SK-N-SH treated with all-trans-retinoic acid at 6 μM for 48 hours (cell line): ENCODE measurements around the gene TMEM135.
A peak's percentile ranks its signal among the peaks of the same experiment; 100 is the strongest.

ENCODE experiments used
- ATAC-seq: fragments of 200-7000 bp; cut with Tn5 transposase; 3 replicates; pipeline ENCODE4 v1.9.1; 2020; ENCODE audit warnings: mild to moderate bottlenecking, moderate library complexity
- ARNTL ChIP-seq: fragments of 450-650 bp; formaldehyde crosslinking; IDR thresholded peaks from 2 replicates; pipeline ENCODE4 v1.5.0; 2020; ENCODE audit warnings: low read depth, mild to moderate bottlenecking, moderate library complexity, borderline replicate concordance
- BACH2 ChIP-seq: fragments of 250-450 bp; sonication (Bioruptor Pico); IDR thresholded peaks from 2 replicates; pipeline ENCODE4 v1.9.0; 2021; ENCODE audit warnings: mild to moderate bottlenecking, borderline replicate concordance
- CSDC2 ChIP-seq: fragments of 250-450 bp; sonication (Bioruptor Pico); IDR thresholded peaks from 2 replicates; pipeline ENCODE4 v1.5.0; 2020; ENCODE audit warnings: mild to moderate bottlenecking, moderate library complexity
- ESRRG ChIP-seq: fragments of 250-450 bp; sonication (Bioruptor Pico); IDR thresholded peaks from 2 replicates; pipeline ENCODE4 v1.6.1; 2021; ENCODE audit warnings: mild to moderate bottlenecking
- GLIS3 ChIP-seq: fragments of 250-450 bp; sonication (Bioruptor Pico); IDR thresholded peaks from 2 replicates; pipeline ENCODE4 v1.5.0; 2020; ENCODE audit warnings: mild to moderate bottlenecking, moderate library complexity
- OSR1 ChIP-seq: fragments of 250-450 bp; sonication (Bioruptor Pico); IDR thresholded peaks from 2 replicates; pipeline ENCODE4 v1.8.0; 2022; ENCODE audit warnings: moderate library complexity, mild to moderate bottlenecking, inconsistent platforms
- RARB ChIP-seq: fragments of 250-450 bp; sonication (Bioruptor Pico); IDR thresholded peaks from 2 replicates; pipeline ENCODE4 v1.8.0; 2021; ENCODE audit warnings: mild to moderate bottlenecking, moderate library complexity
- SNAI2 ChIP-seq: fragments of 250-450 bp; sonication (Bioruptor Pico); IDR thresholded peaks from 2 replicates; pipeline ENCODE4 v1.5.0; 2020; ENCODE audit warnings: mild to moderate bottlenecking, moderate library complexity
- TCF4 ChIP-seq: fragments of 250-450 bp; sonication (Bioruptor Pico); IDR thresholded peaks from 2 replicates; pipeline ENCODE4 v1.8.0; 2021; ENCODE audit warnings: mild to moderate bottlenecking, moderate library complexity, borderline replicate concordance
- TOX ChIP-seq: fragments of 250-450 bp; sonication (Bioruptor Pico); IDR thresholded peaks from 2 replicates; pipeline ENCODE4 v1.8.0; 2021; ENCODE audit warnings: mild to moderate bottlenecking, moderate library complexity, borderline replicate concordance
- ZC3H10 ChIP-seq: fragments of 250-450 bp; sonication (Bioruptor Pico); IDR thresholded peaks from 2 replicates; pipeline ENCODE4 v1.5.1; 2021; ENCODE audit warnings: mild to moderate bottlenecking, moderate library complexity
- ZFP3 ChIP-seq: fragments of 250-450 bp; sonication (Bioruptor Pico); IDR thresholded peaks from 2 replicates; pipeline ENCODE4 v1.5.0; 2020; ENCODE audit warnings: mild to moderate bottlenecking, moderate library complexity
- ZFP30 ChIP-seq: fragments of 450-650 bp; formaldehyde crosslinking; IDR thresholded peaks from 2 replicates; pipeline ENCODE4 v1.5.0; 2022; ENCODE audit warnings: mild to moderate bottlenecking, moderate library complexity
- ZNF565 ChIP-seq: fragments of 450-650 bp; formaldehyde crosslinking; conservative IDR thresholded peaks from 2 replicates; pipeline ENCODE4 v1.5.0; 2020; ENCODE audit warnings: low read depth, mild to moderate bottlenecking, moderate library complexity
- ZNF70 ChIP-seq: fragments of 450-650 bp; formaldehyde crosslinking; IDR thresholded peaks from 2 replicates; pipeline ENCODE4 v1.5.0; 2020; ENCODE audit warnings: mild to moderate bottlenecking, moderate library complexity
- ZNF8 ChIP-seq: fragments of 450-650 bp; formaldehyde crosslinking; IDR thresholded peaks from 2 replicates; pipeline ENCODE4 v1.5.0; 2020; ENCODE audit warnings: mild to moderate bottlenecking, moderate library complexity
- TF ChIP-seq, protein P1 (sequence below): fragments of 250-450 bp; sonication (Bioruptor Pico); IDR thresholded peaks from 2 replicates; pipeline ENCODE4 v1.5.1; 2021; ENCODE audit warnings: mild to moderate bottlenecking, moderate library complexity
- TF ChIP-seq, protein P2 (sequence below): fragments of 250-450 bp; sonication (Bioruptor Pico); IDR thresholded peaks from 2 replicates; pipeline ENCODE4 v1.5.1; 2020; ENCODE audit warnings: low read depth, mild to moderate bottlenecking, moderate library complexity
- TF ChIP-seq, protein P3 (sequence below): fragments of 250-450 bp; sonication (Bioruptor Pico); IDR thresholded peaks from 2 replicates; pipeline ENCODE4 v1.8.0; 2020; ENCODE audit warnings: mild to moderate bottlenecking, moderate library complexity, borderline replicate concordance
- TF ChIP-seq, protein P4 (sequence below): fragments of 250-450 bp; sonication (Bioruptor Pico); IDR thresholded peaks from 2 replicates; pipeline ENCODE4 v1.8.0; 2021; ENCODE audit warnings: low read depth, mild to moderate bottlenecking, moderate library complexity, borderline replicate concordance

The TMEM135 gene

DNA sequence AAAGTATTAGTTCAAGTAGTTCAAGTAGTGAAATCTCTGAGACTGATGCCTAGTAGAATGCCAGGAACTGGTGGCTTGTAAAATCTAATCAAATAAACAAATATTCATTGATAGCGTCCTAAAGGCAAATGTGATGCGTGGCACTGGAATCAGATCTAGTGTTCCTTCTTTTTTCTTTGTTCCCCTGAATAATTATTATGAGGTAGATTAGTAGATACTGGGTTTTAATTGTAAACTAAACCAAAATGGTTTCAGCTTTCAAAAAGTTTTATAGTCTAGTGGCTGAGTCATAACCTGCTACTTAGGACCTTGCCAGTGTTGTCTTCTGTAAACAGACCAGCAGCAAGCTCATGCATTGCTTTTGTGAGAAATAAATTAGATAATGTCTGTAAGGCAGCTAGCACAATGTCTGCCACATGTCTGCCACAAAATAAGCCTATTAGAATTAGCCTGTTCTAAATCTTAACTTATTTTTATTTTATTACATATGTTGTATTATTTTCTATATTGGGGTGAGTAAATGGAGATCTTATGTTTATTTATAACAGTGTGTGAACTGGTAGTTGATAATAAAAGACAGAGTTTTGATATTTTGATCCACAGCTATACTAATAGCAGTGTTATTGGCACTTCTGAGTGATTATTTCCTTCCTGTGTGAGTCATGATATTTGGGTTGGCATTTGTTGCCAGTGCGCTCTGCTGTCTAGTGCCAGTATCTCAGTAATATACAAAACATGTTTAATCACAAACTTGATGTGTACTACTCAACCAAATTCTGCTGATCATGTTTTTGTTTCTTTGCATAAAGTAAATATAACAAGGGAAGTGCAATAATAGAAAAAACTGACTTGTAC, 135.7 kb downstream of the TMEM135 start:
- TF ChIP-seq ZFP30 (CRISPR knock-in tag): no peak
- peak; percentile 97 for ATAC-seq

DNA sequence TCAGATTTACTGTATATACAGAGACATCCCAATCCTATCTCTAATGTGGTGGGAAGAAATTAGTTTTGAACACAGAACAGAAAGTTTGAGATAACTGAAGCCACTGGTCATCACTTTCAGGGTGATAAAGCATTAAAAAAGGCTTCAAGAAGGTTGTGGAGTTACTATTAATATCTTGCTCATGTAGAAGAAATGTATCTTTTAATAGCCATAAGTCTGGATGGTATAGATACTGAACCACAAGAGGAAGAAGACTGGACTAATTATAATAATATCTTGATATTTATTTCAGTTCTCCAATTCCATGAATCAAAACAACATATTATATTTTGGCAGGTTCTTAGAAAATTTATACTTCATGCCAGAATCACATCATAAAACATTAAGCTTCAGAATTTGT, 137.1 kb downstream of the TMEM135 start:
- TF ChIP-seq ESRRG (CRISPR knock-in tag): no peak
- TF ChIP-seq, protein P1, sequence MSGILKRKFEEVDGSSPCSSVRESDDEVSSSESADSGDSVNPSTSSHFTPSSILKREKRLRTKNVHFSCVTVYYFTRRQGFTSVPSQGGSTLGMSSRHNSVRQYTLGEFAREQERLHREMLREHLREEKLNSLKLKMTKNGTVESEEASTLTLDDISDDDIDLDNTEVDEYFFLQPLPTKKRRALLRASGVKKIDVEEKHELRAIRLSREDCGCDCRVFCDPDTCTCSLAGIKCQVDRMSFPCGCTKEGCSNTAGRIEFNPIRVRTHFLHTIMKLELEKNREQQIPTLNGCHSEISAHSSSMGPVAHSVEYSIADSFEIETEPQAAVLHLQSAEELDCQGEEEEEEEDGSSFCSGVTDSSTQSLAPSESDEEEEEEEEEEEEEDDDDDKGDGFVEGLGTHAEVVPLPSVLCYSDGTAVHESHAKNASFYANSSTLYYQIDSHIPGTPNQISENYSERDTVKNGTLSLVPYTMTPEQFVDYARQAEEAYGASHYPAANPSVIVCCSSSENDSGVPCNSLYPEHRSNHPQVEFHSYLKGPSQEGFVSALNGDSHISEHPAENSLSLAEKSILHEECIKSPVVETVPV (CRISPR knock-in tag): no peak
- no peak for TF ChIP-seq SNAI2
- TF ChIP-seq, protein P2, sequence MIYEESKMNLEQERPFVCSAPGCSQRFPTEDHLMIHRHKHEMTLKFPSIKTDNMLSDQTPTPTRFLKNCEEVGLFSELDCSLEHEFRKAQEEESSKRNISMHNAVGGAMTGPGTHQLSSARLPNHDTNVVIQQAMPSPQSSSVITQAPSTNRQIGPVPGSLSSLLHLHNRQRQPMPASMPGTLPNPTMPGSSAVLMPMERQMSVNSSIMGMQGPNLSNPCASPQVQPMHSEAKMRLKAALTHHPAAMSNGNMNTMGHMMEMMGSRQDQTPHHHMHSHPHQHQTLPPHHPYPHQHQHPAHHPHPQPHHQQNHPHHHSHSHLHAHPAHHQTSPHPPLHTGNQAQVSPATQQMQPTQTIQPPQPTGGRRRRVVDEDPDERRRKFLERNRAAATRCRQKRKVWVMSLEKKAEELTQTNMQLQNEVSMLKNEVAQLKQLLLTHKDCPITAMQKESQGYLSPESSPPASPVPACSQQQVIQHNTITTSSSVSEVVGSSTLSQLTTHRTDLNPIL (CRISPR knock-in tag): no peak
- no peak for TF ChIP-seq ZNF70
- TF ChIP-seq GLIS3 (CRISPR knock-in tag): no peak
- TF ChIP-seq TOX: no peak
- TF ChIP-seq OSR1 (CRISPR knock-in tag): no peak
- no peak for ATAC-seq

DNA sequence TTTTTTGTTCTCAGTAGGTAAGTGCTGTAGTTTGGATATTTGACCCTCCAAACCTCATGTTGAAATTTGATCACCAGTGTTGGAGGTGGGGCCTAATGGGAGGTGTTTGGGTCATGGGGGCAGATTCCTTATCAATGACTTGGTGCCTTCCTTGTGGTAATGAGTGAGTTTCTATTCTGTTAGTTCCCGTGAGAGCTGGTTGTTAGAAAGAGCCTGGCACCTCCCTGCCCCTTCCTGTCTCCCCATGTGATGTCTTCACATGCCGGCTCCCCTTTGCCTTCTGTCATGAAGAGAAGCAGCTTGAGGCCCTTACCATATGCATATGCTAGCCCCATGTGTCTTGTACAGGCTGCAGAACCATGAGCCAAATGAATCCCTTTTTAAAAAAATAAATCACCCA, 138.3 kb downstream of the TMEM135 start:
- no peak for ATAC-seq

DNA sequence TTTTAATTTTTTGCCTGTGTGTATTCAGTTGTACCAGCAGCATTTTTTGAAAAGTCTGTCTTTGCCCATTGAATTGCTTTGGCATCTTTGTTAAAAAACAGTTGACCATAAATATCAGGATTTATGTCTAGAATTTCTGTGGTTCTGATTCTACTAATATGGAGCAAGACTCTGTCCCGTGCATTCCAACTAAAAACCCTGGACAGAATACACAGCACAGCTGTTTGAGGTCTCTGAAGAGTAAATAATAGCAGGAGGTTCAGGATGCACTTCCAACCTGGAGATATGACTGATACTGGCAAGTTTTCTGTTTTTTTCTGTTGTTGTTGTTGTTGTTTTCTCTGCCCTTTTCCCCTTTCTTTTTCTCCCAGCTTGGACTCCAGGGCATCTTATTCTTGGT, 141.9 kb downstream of the TMEM135 start:
- ATAC-seq: no peak
- no peak for TF ChIP-seq TCF4
- no peak for TF ChIP-seq ZFP3 (CRISPR knock-in tag)
- TF ChIP-seq CSDC2: no peak
- TF ChIP-seq, protein P3, sequence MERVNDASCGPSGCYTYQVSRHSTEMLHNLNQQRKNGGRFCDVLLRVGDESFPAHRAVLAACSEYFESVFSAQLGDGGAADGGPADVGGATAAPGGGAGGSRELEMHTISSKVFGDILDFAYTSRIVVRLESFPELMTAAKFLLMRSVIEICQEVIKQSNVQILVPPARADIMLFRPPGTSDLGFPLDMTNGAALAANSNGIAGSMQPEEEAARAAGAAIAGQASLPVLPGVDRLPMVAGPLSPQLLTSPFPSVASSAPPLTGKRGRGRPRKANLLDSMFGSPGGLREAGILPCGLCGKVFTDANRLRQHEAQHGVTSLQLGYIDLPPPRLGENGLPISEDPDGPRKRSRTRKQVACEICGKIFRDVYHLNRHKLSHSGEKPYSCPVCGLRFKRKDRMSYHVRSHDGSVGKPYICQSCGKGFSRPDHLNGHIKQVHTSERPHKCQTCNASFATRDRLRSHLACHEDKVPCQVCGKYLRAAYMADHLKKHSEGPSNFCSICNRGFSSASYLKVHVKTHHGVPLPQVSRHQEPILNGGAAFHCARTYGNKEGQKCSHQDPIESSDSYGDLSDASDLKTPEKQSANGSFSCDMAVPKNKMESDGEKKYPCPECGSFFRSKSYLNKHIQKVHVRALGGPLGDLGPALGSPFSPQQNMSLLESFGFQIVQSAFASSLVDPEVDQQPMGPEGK (CRISPR knock-in tag): no peak
- TF ChIP-seq ZC3H10: no peak
- TF ChIP-seq RARB (CRISPR knock-in tag): no peak
- TF ChIP-seq ARNTL (CRISPR knock-in tag): no peak
- no peak for TF ChIP-seq BACH2
- TF ChIP-seq ZFP30 (CRISPR knock-in tag): no peak
- TF ChIP-seq, protein P4, sequence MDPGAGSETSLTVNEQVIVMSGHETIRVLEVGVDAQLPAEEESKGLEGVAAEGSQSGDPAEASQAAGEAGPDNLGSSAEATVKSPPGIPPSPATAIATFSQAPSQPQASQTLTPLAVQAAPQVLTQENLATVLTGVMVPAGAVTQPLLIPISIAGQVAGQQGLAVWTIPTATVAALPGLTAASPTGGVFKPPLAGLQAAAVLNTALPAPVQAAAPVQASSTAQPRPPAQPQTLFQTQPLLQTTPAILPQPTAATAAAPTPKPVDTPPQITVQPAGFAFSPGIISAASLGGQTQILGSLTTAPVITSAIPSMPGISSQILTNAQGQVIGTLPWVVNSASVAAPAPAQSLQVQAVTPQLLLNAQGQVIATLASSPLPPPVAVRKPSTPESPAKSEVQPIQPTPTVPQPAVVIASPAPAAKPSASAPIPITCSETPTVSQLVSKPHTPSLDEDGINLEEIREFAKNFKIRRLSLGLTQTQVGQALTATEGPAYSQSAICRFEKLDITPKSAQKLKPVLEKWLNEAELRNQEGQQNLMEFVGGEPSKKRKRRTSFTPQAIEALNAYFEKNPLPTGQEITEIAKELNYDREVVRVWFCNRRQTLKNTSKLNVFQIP: no peak

More for the DNA sequence above, 138.3 kb downstream of the TMEM135 start:
- TF ChIP-seq, protein P4: no peak
- TF ChIP-seq TCF4 (no peak), RARB (CRISPR knock-in tag) (no peak), BACH2 (no peak), ZNF8 (no peak), ZNF565 (CRISPR knock-in tag) (no peak), ESRRG (CRISPR knock-in tag) (no peak), ZNF70 (no peak)
- TF ChIP-seq, protein P3 (CRISPR knock-in tag): no peak
- TF ChIP-seq, protein P2 (CRISPR knock-in tag): no peak
